ENCODE results near the gene GAS2L3. TPM values are rescaled to one million over a fixed set of nuclear protein-coding genes. Genes with fewer than 3 reads are reported as not detected.

The GAS2L3 gene
- total and polyA plus RNA-seq, 2 of the 13 experiments (the other 11 are each of a cell fraction or from before 2014, with no cell fraction given): 7.0 to 20.8 TPM

GRCh38 chr12:100573292-100574186 lies at the start of gene GAS2L3 (continued):
- TF ChIP-seq DZIP1 (CRISPR knock-in tag; IDR thresholded peaks at IDR 0.05) (no peak), TEAD3 (CRISPR knock-in tag; optimal IDR thresholded peaks at IDR 0.05; ENCODE audit: borderline replicate concordance) (peak; percentile 40), ZNF883 (CRISPR knock-in tag; IDR thresholded peaks at IDR 0.05; ENCODE audit: not compliant biosample characterization) (peak; percentile 61), POLR2G (IDR thresholded peaks at IDR 0.05; ENCODE audit: low read depth, low read length) (peak; percentile 80), BCL6 (CRISPR knock-in tag; IDR thresholded peaks at IDR 0.05) (0 out of 2 replicates have a peak, but pooled peaks have one; percentile 31), REST (IDR thresholded peaks at IDR 0.05; ENCODE audit: borderline replicate concordance in 1 of 2, low read depth in 1 of 2, low read length in 2 of 2) (0 out of 4 replicates have a peak, but pooled peaks of 1 of the 2 experiments have one; percentile 49), ZNF773 (CRISPR knock-in tag; IDR thresholded peaks at IDR 0.05; ENCODE audit: borderline replicate concordance) (no peak; the same call in 1 of the 2 replicates), THAP9 (CRISPR knock-in tag; IDR thresholded peaks at IDR 0.05; ENCODE audit: borderline replicate concordance) (peak; percentile 51; the same call in 1 of the 2 replicates), ZFAT (CRISPR knock-in tag; conservative IDR thresholded peaks at IDR 0.05) (no peak), JDP2 (CRISPR knock-in tag; IDR thresholded peaks at IDR 0.05; ENCODE audit: borderline replicate concordance) (peak; percentile 58; the same call in 1 of the 2 replicates), ZNF580 (CRISPR knock-in tag; IDR thresholded peaks at IDR 0.05; ENCODE audit: borderline replicate concordance, low read depth) (peak; percentile 64; the same call in 1 of the 2 replicates), ZNF24 (IDR thresholded peaks at IDR 0.05) (no peak), PHF8 (CRISPR knock-in tag; IDR thresholded peaks at IDR 0.05) (peak; percentile 88), IRF1 (CRISPR knock-in tag; IDR thresholded peaks at IDR 0.05; ENCODE audit: low read depth) (no peak), ZBTB3 (CRISPR knock-in tag; IDR thresholded peaks at IDR 0.05; ENCODE audit: borderline replicate concordance, low read depth) (0 out of 2 replicates have a peak, but pooled peaks have one; percentile 56), KDM5B (CRISPR knock-in tag; IDR thresholded peaks at IDR 0.05; ENCODE audit: borderline replicate concordance) (peak; percentile 87; the same call in 1 of the 2 replicates)
